ENCODE data around the gene POLD2. TPM values are rescaled to one million over a fixed set of nuclear protein-coding genes. Genes with fewer than 3 reads are reported as not detected.

POLD2 gene
- total RNA-seq, 2 experiments from 2014 or later = 45.2 to 48.3 TPM

GRCh38 chr7:44072364-44073231, 50.8 kb downstream of the POLD2 start:
- Histone ChIP-seq H3K4me3 (ENCODE audit: low read length) (no peak overlapping the region), H3K36me3 (ENCODE audit: insufficient read depth, low read length) (peaks cover 49% of the 10 kb centered on the region), H3K27me3 (ENCODE audit: control insufficient read depth in 1 of 2, insufficient read depth in 2 of 2, low read length in 2 of 2) (no peaks in the 10 kb centered on the region), H3K27ac (ENCODE audit: low read depth in 1 of 2, low read length in 2 of 2) (no peak overlapping the region), H3K9me3 (ENCODE audit: control insufficient read depth in 1 of 2, insufficient read depth in 1 of 2, low read length in 2 of 2) (no peaks in the 10 kb centered on the region), H3K4me1 (ENCODE audit: insufficient read depth, low read length) (peaks cover 19% of the 10 kb centered on the region)
- Mint-ChIP-seq H3K27ac (peak overlapping the region; percentile 68), H3K4me1 (ENCODE audit: low read depth) (peaks cover 15% of the 10 kb centered on the region), H3K4me3 (no peak overlapping the region), H3K27me3 (no peaks in the 10 kb centered on the region), H3K9me3 (no peaks in the 10 kb centered on the region), H3K36me3 (ENCODE audit: low read depth) (peaks cover 57% of the 10 kb centered on the region)
- POLR2A ChIA-PET = interaction anchor here (1.0 to 2.2 kb wide), 3 partner anchors 8 to 28 kb away, joined by 3 to 10 read pairs (median 4); partner anchors contain the start of gene DBNL
- CTCF ChIA-PET = interaction anchor here (0.7 kb wide), 2 partner anchors 9 to 28 kb away, joined by 4 read pairs; partner anchors contain the start of gene DBNL
- intact Hi-C loops (cut with DNase I, micrococcal nuclease) = no loop called here
- peak in 7 of 14 experiments; percentile 31 to 67 (median 55) for DNase-seq
- peak; percentile 59 for ATAC-seq (ENCODE audit: poor library complexity)
- TF ChIP-seq CTCF (IDR thresholded peaks at IDR 0.05) = peak; percentile 17

- intact Hi-C loops (cut with DNase I, micrococcal nuclease) = no loop called here
- H3K27ac Mint-ChIP-seq = peak overlapping the region; percentile 68
- no peaks in the 10 kb centered on the region for H3K9me3 Mint-ChIP-seq
- no peaks in the 10 kb centered on the region for H3K27me3 Mint-ChIP-seq
- DNase-seq (no peak), ATAC-seq (ENCODE audit: poor library complexity) (no peak)
- CTCF ChIA-PET = interaction anchor here (0.7 kb wide), 1 partner anchor 27 kb away, joined by 4 read pairs; the partner anchor contains the start of gene DBNL
- no peak overlapping the region for H3K4me3 Mint-ChIP-seq
- Histone ChIP-seq H3K27ac (ENCODE audit: low read depth in 1 of 2, low read length in 2 of 2) (no peak overlapping the region), H3K9me3 (ENCODE audit: control insufficient read depth in 1 of 2, insufficient read depth in 1 of 2, low read length in 2 of 2) (no peaks in the 10 kb centered on the region), H3K4me3 (ENCODE audit: low read length) (no peak overlapping the region), H3K27me3 (ENCODE audit: control insufficient read depth in 1 of 2, insufficient read depth in 2 of 2, low read length in 2 of 2) (no peaks in the 10 kb centered on the region), H3K36me3 (ENCODE audit: insufficient read depth, low read length) (peaks cover 41% of the 10 kb centered on the region), H3K4me1 (ENCODE audit: insufficient read depth, low read length) (peaks cover 26% of the 10 kb centered on the region)
- H3K36me3 Mint-ChIP-seq (ENCODE audit: low read depth) = peaks cover 49% of the 10 kb centered on the region
- POLR2A ChIA-PET = interaction anchor here (1.0 to 2.2 kb wide), 3 partner anchors 8 to 27 kb away, joined by 3 to 10 read pairs (median 4); partner anchors contain the start of gene DBNL
- TF ChIP-seq CTCF (IDR thresholded peaks at IDR 0.05) = no peak
- peaks cover 17% of the 10 kb centered on the region for H3K4me1 Mint-ChIP-seq (ENCODE audit: low read depth)
Measured at GRCh38 chr7:44071726-44072363, 51.5 kb downstream of the POLD2 start.

GRCh38 chr7:44068054-44068453, 55.3 kb downstream of the POLD2 start:
- no peak for DNase-seq
- H3K9me3 ChIP-seq (ENCODE audit: control insufficient read depth in 1 of 2, insufficient read depth in 1 of 2, low read length in 2 of 2) = peaks cover 0 to 6% of the 10 kb centered on the region in 2 experiments
- no peak overlapping the region for H3K27ac ChIP-seq (ENCODE audit: low read depth in 1 of 2, low read length in 2 of 2)
- Mint-ChIP-seq H3K36me3 (ENCODE audit: low read depth) (peaks cover 18% of the 10 kb centered on the region), H3K4me1 (ENCODE audit: low read depth) (peaks cover 34% of the 10 kb centered on the region), H3K4me3 (no peak overlapping the region), H3K27ac (no peak overlapping the region), H3K27me3 (no peaks in the 10 kb centered on the region), H3K9me3 (no peaks in the 10 kb centered on the region)
- ChIA-PET CTCF (no interaction called here), POLR2A (interaction anchor here (0.7 to 2.4 kb wide), 6 partner anchors 13 to 420 kb away, joined by 3 to 14 read pairs (median 6); partner anchors contain the start of genes DBNL and POLD2)
- no peak for TF ChIP-seq CTCF (IDR thresholded peaks at IDR 0.05)
- no peaks in the 10 kb centered on the region for H3K27me3 ChIP-seq (ENCODE audit: control insufficient read depth in 1 of 2, insufficient read depth in 2 of 2, low read length in 2 of 2)
- peaks cover 37% of the 10 kb centered on the region for H3K4me1 ChIP-seq (ENCODE audit: insufficient read depth, low read length)
- intact Hi-C loops (cut with DNase I, micrococcal nuclease) = no loop called here
- H3K4me3 ChIP-seq (ENCODE audit: low read length) = no peak overlapping the region
- ATAC-seq (ENCODE audit: poor library complexity) = no peak
- peaks cover 9% of the 10 kb centered on the region for H3K36me3 ChIP-seq (ENCODE audit: insufficient read depth, low read length)

Data from CD4-positive, alpha-beta T cell (primary cell).